ENCODE results near the gene FAM163B. TPM values are rescaled to one million over a fixed set of nuclear protein-coding genes. Genes with fewer than 3 reads are reported as not detected.

FAM163B gene
- total RNA-seq, 1 donor, result not detected

DNA sequence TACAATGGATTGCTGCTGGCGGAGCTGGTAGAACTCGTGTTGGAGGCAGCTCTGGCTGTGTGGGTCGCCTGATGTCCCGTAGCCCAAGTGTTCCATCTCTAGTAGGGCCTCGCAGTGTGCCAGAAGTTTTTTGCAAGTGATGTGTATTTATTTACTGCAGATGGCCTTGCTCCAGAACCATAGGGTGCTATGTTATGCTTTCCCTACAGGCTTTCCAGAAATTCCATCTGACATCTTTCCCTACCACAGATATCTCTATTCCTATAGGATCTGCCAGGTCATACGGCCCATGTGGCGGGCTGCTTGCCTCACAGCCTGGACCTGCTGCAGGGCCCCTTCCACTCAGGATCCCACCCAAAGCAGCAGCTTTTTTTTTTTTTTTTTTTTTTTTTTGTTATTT, 57.7 kb downstream of the FAM163B start:
- H3K4me2 ChIP-seq (ENCODE audit: insufficient read depth, low read length), result no peak overlapping the region
- no peak overlapping the region for H2AFZ ChIP-seq (ENCODE audit: low read length)

DNA sequence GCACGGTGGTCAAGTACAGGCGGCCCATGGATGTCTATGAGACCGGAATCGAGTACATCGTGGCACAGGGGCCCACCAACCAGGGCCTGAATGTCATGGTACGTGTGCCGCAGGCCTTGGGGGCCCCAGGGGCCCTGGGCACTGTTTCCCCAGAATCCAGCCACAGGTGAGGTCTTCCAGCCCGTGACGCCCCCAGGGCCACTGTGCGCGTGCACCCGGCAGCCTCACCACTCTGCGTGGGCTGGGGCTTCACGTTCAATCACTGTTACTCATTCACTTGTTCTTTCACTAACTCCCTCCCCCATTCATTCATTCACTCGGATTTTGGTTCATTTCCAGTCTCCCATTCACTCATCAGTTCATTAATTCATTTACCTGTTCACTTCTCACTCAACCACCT, 62.1 kb downstream of the FAM163B start:
- no peaks in the 10 kb centered on the region for H3K79me2 ChIP-seq (ENCODE audit: insufficient read depth, low read length)
- H3K9me3 ChIP-seq (ENCODE audit: low read depth, low read length), result no peaks in the 10 kb centered on the region
- no peak overlapping the region for H3K4me2 ChIP-seq (ENCODE audit: insufficient read depth, low read length)
- TF ChIP-seq, protein P1, sequence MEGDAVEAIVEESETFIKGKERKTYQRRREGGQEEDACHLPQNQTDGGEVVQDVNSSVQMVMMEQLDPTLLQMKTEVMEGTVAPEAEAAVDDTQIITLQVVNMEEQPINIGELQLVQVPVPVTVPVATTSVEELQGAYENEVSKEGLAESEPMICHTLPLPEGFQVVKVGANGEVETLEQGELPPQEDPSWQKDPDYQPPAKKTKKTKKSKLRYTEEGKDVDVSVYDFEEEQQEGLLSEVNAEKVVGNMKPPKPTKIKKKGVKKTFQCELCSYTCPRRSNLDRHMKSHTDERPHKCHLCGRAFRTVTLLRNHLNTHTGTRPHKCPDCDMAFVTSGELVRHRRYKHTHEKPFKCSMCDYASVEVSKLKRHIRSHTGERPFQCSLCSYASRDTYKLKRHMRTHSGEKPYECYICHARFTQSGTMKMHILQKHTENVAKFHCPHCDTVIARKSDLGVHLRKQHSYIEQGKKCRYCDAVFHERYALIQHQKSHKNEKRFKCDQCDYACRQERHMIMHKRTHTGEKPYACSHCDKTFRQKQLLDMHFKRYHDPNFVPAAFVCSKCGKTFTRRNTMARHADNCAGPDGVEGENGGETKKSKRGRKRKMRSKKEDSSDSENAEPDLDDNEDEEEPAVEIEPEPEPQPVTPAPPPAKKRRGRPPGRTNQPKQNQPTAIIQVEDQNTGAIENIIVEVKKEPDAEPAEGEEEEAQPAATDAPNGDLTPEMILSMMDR (IDR thresholded peaks at IDR 0.05; ENCODE audit: extremely low read depth, low read depth, low read length), result no peak
- H3K36me3 ChIP-seq (ENCODE audit: insufficient read depth, low read length), result no peaks in the 10 kb centered on the region
- no peak for DNase-seq (ENCODE audit: insufficient read length, low spot score, missing footprints)
- H4K20me1 ChIP-seq (ENCODE audit: insufficient read depth, low read length), result no peaks in the 10 kb centered on the region
- H2AFZ ChIP-seq (ENCODE audit: low read length), result no peak overlapping the region
- no peaks in the 10 kb centered on the region for H3K27me3 ChIP-seq (ENCODE audit: insufficient read depth, low read length)
- H3K4me1 ChIP-seq (ENCODE audit: insufficient read depth, low read length), result no peaks in the 10 kb centered on the region
- H3K27ac ChIP-seq (ENCODE audit: low read depth, low read length), result no peak overlapping the region
- no peak overlapping the region for H3K4me3 ChIP-seq (ENCODE audit: insufficient read depth, low read length)

More for the DNA sequence above, 57.7 kb downstream of the FAM163B start:
- Histone ChIP-seq H3K4me1 (ENCODE audit: insufficient read depth, low read length) (no peaks in the 10 kb centered on the region), H3K36me3 (ENCODE audit: insufficient read depth, low read length) (no peaks in the 10 kb centered on the region), H3K9me3 (ENCODE audit: low read depth, low read length) (no peaks in the 10 kb centered on the region), H4K20me1 (ENCODE audit: insufficient read depth, low read length) (no peaks in the 10 kb centered on the region), H3K79me2 (ENCODE audit: insufficient read depth, low read length) (no peaks in the 10 kb centered on the region), H3K27me3 (ENCODE audit: insufficient read depth, low read length) (no peaks in the 10 kb centered on the region), H3K27ac (ENCODE audit: low read depth, low read length) (no peak overlapping the region), H3K4me3 (ENCODE audit: insufficient read depth, low read length) (no peak overlapping the region)
- TF ChIP-seq, protein P1 (IDR thresholded peaks at IDR 0.05; ENCODE audit: extremely low read depth, low read depth, low read length), result no peak
- DNase-seq (ENCODE audit: insufficient read length, low spot score, missing footprints), result no peak

DNA sequence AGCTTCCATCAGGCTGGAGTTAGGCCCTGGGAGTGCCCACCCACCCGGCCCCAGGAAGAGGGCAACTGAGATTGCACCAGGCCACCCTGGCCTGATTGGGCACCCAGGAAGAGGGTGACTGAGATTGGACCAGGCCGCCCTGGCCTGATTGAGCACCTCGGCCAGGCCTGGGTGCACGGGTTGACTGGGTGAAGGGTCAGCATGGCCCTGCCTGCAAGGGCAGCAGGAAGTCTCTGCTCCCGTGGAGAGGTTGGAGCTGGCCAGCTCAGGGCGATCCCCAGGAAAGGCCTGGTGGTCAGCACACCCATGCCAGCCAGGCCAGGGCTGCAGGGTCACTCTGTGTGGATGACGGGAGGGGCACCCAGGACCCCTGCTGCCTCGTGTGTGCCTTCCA, 62.9 kb downstream of the FAM163B start:
- Histone ChIP-seq H3K36me3 (ENCODE audit: insufficient read depth, low read length) (no peaks in the 10 kb centered on the region), H3K79me2 (ENCODE audit: insufficient read depth, low read length) (no peaks in the 10 kb centered on the region), H2AFZ (ENCODE audit: low read length) (no peak overlapping the region), H3K27ac (ENCODE audit: low read depth, low read length) (no peak overlapping the region), H3K9me3 (ENCODE audit: low read depth, low read length) (no peaks in the 10 kb centered on the region), H3K27me3 (ENCODE audit: insufficient read depth, low read length) (no peaks in the 10 kb centered on the region), H3K4me2 (ENCODE audit: insufficient read depth, low read length) (no peak overlapping the region), H3K4me1 (ENCODE audit: insufficient read depth, low read length) (no peaks in the 10 kb centered on the region), H4K20me1 (ENCODE audit: insufficient read depth, low read length) (no peaks in the 10 kb centered on the region), H3K4me3 (ENCODE audit: insufficient read depth, low read length) (no peak overlapping the region)
- TF ChIP-seq, protein P1 (IDR thresholded peaks at IDR 0.05; ENCODE audit: extremely low read depth, low read depth, low read length), result no peak
- no peak for DNase-seq (ENCODE audit: insufficient read length, low spot score, missing footprints)

DNA sequence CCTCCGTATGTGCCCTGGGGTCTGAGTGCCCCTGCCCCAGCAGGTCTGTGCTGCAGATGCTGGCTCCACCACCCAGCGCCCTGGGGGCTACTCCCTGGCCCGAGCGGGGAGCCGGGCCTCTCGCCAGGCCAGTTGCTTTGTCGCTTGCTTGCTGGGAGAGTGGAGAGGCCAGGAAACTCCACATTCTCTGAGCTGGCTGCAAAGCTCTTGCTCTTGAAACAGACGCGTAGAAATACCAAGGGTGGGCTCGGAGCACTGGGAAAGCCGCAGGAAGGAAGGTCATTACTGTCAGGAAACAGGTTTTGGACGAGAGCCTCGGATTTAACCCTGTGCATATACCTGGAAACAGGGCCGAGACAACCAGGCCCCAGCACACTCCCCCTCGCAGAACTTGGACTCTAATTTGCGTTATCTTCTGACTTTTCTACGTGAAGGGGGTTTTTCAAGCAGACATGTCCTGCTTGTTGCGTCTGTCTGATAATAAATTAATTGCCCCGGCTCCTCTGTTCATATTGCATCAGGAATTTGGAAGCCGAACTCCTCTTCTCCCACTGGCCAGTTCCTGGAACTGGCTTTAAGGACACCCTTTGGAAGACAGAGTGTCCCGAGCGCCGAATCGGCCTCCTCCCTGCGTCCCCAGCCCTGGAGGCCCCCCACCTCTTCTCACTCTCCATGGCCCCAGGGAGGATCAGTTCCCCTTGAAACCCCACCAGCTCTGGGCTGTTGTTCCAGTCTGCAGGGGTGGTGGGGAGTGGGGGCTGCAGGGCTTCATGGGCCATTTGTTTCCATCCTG, 63.5 kb downstream of the FAM163B start:
- Histone ChIP-seq H3K79me2 (ENCODE audit: insufficient read depth, low read length) (no peaks in the 10 kb centered on the region), H3K4me2 (ENCODE audit: insufficient read depth, low read length) (no peak overlapping the region), H4K20me1 (ENCODE audit: insufficient read depth, low read length) (no peaks in the 10 kb centered on the region), H3K4me3 (ENCODE audit: insufficient read depth, low read length) (no peak overlapping the region), H3K4me1 (ENCODE audit: insufficient read depth, low read length) (no peaks in the 10 kb centered on the region), H2AFZ (ENCODE audit: low read length) (no peak overlapping the region), H3K9me3 (ENCODE audit: low read depth, low read length) (no peaks in the 10 kb centered on the region), H3K27me3 (ENCODE audit: insufficient read depth, low read length) (no peaks in the 10 kb centered on the region), H3K36me3 (ENCODE audit: insufficient read depth, low read length) (no peaks in the 10 kb centered on the region), H3K27ac (ENCODE audit: low read depth, low read length) (no peak overlapping the region)
- no peak for DNase-seq (ENCODE audit: insufficient read length, low spot score, missing footprints)
- TF ChIP-seq, protein P1 (IDR thresholded peaks at IDR 0.05; ENCODE audit: extremely low read depth, low read depth, low read length), result no peak
